ENCODE results near the gene POLG.

- TF ChIP-seq POLR2AphosphoS5 (IDR thresholded peaks at IDR 0.05; ENCODE audit: low read depth, low read length) (0 out of 2 replicates have a peak, but pooled peaks have one; percentile 48), POLR2A (IDR thresholded peaks at IDR 0.05; ENCODE audit: low read depth, low read length) (no peak)
Observed at GRCh38 chr15:89317186-89317720, 17.4 kb downstream of the POLG start.

Data from GM12892 (cell line).